Calu3 (cell line): ENCODE data around the gene HOXB13. TPM values are rescaled to one million over a fixed set of nuclear protein-coding genes. Genes with fewer than 3 reads are reported as not detected.
A peak's percentile ranks its signal among the peaks of the same experiment; 100 is the strongest.

Source experiments
- BruUV-seq: library from RNA; stranded (reverse); fragments of 400-500 nt; replicated peaks from 2 replicates; lab custom pipeline; 2021; lab: Mats Ljungman, UMichigan
- CTCF ChIA-PET: fragments of 300-600 bp; sonication (Branson Sonifier 250); formaldehyde crosslinking; loops from one replicate; lab custom pipeline; 2022; ENCODE audit warnings: antibody characterized with exemption; lab: Charles Lee
- DNase-seq: peaks from one replicate; pipeline ENCODE4 v3.0.0; 2022
- H3K27ac Mint-ChIP-seq: one replicate; pipeline ENCODE4 v1.8.0; 2022; ENCODE audit warnings: mixed read lengths; ENCODE audit not compliant: unreplicated experiment
- H3K27me3 Mint-ChIP-seq: one replicate; pipeline ENCODE4 v1.8.0; 2022; ENCODE audit warnings: mixed read lengths; ENCODE audit not compliant: unreplicated experiment
- H3K36me3 Mint-ChIP-seq: one replicate; pipeline ENCODE4 v1.8.0; 2022; ENCODE audit warnings: mild to moderate bottlenecking, moderate library complexity, mixed read lengths; ENCODE audit not compliant: insufficient read depth, unreplicated experiment
- H3K4me1 Mint-ChIP-seq: one replicate; pipeline ENCODE4 v1.8.0; 2022; ENCODE audit warnings: mild to moderate bottlenecking, low read depth, mixed read lengths; ENCODE audit not compliant: unreplicated experiment
- H3K4me3 Mint-ChIP-seq: one replicate; pipeline ENCODE4 v1.8.0; 2022; ENCODE audit warnings: mild to moderate bottlenecking, low read depth, moderate library complexity, mixed read lengths; ENCODE audit not compliant: unreplicated experiment
- H3K9me3 Mint-ChIP-seq: one replicate; pipeline ENCODE4 v1.8.0; 2022; ENCODE audit warnings: low read depth, mixed read lengths; ENCODE audit not compliant: unreplicated experiment
- CTCF ChIP-seq: fragments of 200-600 bp; IDR thresholded peaks from one replicate; pipeline ENCODE4 v1.8.0; 2022; ENCODE audit warnings: antibody characterized with exemption; ENCODE audit not compliant: unreplicated experiment
- intact Hi-C: fragments of 100-400 bp; cut with micrococcal nuclease; formaldehyde crosslinking; loops from one replicate; pipeline ENCODE4 v1.10.0; 2022; ENCODE audit not compliant: unreplicated experiment
- total RNA-seq: library from RNA; stranded (reverse); gene quantifications from 2 replicates; pipeline ENCODE4 v1.2.3, GENCODE V29; 2022

HOXB13 gene
- total RNA-seq, 1 experiment from 2014 or later: 1.1 TPM

GRCh38 chr17:48734333-48735061, 5.9 kb upstream of the HOXB13 start:
- DNase-seq: no peak
- Mint-ChIP-seq H3K4me1 (peaks cover 9% of the 10 kb centered on the region), H3K27me3 (peaks cover 92% of the 10 kb centered on the region), H3K36me3 (no peaks in the 10 kb centered on the region), H3K9me3 (no peaks in the 10 kb centered on the region), H3K27ac (no peak overlapping the region), H3K4me3 (no peak overlapping the region)
- TF ChIP-seq CTCF: no peak
- no TSS peak for BruUV-seq
- intact Hi-C loops: no loop called here
- CTCF ChIA-PET: interaction anchor here (0.5 to 1.6 kb wide), 5 partner anchors 10 to 304 kb away, joined by 3 to 11 read pairs (median 4); partner anchors contain the start of gene PRAC2

GRCh38 chr17:48733632-48734328, 5.2 kb upstream of the HOXB13 start:
- H3K4me3 Mint-ChIP-seq: peak overlapping the region; percentile 9
- H3K4me1 Mint-ChIP-seq: peaks cover 15% of the 10 kb centered on the region
- H3K9me3 Mint-ChIP-seq: no peaks in the 10 kb centered on the region
- H3K36me3 Mint-ChIP-seq: peaks cover 3% of the 10 kb centered on the region
- no peak overlapping the region for H3K27ac Mint-ChIP-seq
- intact Hi-C loops: no loop called here
- CTCF ChIA-PET: interaction anchor here (0.5 to 1.6 kb wide), 4 partner anchors 10 to 305 kb away, joined by 3 to 11 read pairs (median 5); partner anchors contain the start of gene PRAC2
- DNase-seq: no peak
- TF ChIP-seq CTCF: no peak
- BruUV-seq: no TSS peak
- peaks cover 92% of the 10 kb centered on the region for H3K27me3 Mint-ChIP-seq

GRCh38 chr17:48732688-48733629, 4.4 kb upstream of the HOXB13 start:
- CTCF ChIA-PET: interaction anchor here (0.5 to 0.8 kb wide), 2 partner anchors 54 to 306 kb away, joined by 3 to 4 read pairs; no protein-coding TSS in a partner anchor
- H3K27ac Mint-ChIP-seq: no peak overlapping the region
- no peaks in the 10 kb centered on the region for H3K9me3 Mint-ChIP-seq

More at GRCh38 chr17:48732688-48733629, 4.4 kb upstream of the HOXB13 start:
- H3K4me1 Mint-ChIP-seq: peaks cover 20% of the 10 kb centered on the region
- no peak for DNase-seq
- no TSS peak for BruUV-seq
- peaks cover 9% of the 10 kb centered on the region for H3K36me3 Mint-ChIP-seq
- peaks cover 92% of the 10 kb centered on the region for H3K27me3 Mint-ChIP-seq
- intact Hi-C loops: no loop called here
- peak overlapping the region; percentile 9 for H3K4me3 Mint-ChIP-seq
- no peak for TF ChIP-seq CTCF
